ENCODE data around the gene NDST1.

NDST1 gene

GRCh38 chr5:150598821-150599273 is 90.9 kb downstream of the NDST1 start:
- peaks cover 19% of the 10 kb centered on the region for H3K4me1 Mint-ChIP-seq
- H3K4me3 Mint-ChIP-seq: no peak overlapping the region
- peaks cover 11% of the 10 kb centered on the region for H3K27me3 Mint-ChIP-seq
- H3K9me3 Mint-ChIP-seq: no peaks in the 10 kb centered on the region
- H3K27ac Mint-ChIP-seq: no peak overlapping the region
- no peak for ATAC-seq
- no peaks in the 10 kb centered on the region for H3K36me3 Mint-ChIP-seq

- peaks cover 19% of the 10 kb centered on the region for H3K4me1 Mint-ChIP-seq
- H3K27me3 Mint-ChIP-seq: peaks cover 8% of the 10 kb centered on the region
- no peaks in the 10 kb centered on the region for H3K9me3 Mint-ChIP-seq
- no peak overlapping the region for H3K4me3 Mint-ChIP-seq
- ATAC-seq: no peak
- H3K36me3 Mint-ChIP-seq: no peaks in the 10 kb centered on the region
- no peak overlapping the region for H3K27ac Mint-ChIP-seq
These were observed 91.3 kb downstream of the NDST1 start for GRCh38 chr5:150599281-150599680.

- no peak for ATAC-seq
- Mint-ChIP-seq H3K4me1 (peaks cover 19% of the 10 kb centered on the region), H3K9me3 (no peaks in the 10 kb centered on the region), H3K4me3 (no peak overlapping the region), H3K36me3 (no peaks in the 10 kb centered on the region), H3K27me3 (peaks cover under 1% of the 10 kb centered on the region), H3K27ac (no peak overlapping the region)
These were observed 92.1 kb downstream of the NDST1 start for GRCh38 chr5:150599917-150600511.

- ATAC-seq: peak; percentile 13
- no peaks in the 10 kb centered on the region for H3K36me3 Mint-ChIP-seq
- no peak overlapping the region for H3K4me3 Mint-ChIP-seq
- H3K27ac Mint-ChIP-seq: no peak overlapping the region
- no peaks in the 10 kb centered on the region for H3K27me3 Mint-ChIP-seq
- peaks cover 19% of the 10 kb centered on the region for H3K4me1 Mint-ChIP-seq
- H3K9me3 Mint-ChIP-seq: no peaks in the 10 kb centered on the region
These were observed 92.9 kb downstream of the NDST1 start for GRCh38 chr5:150600616-150601490.

GRCh38 chr5:150601491-150602345 is 93.8 kb downstream of the NDST1 start:
- no peak for ATAC-seq
- no peaks in the 10 kb centered on the region for H3K9me3 Mint-ChIP-seq
- H3K27ac Mint-ChIP-seq: no peak overlapping the region
- H3K4me1 Mint-ChIP-seq: peaks cover 11% of the 10 kb centered on the region
- no peak overlapping the region for H3K4me3 Mint-ChIP-seq
- no peaks in the 10 kb centered on the region for H3K27me3 Mint-ChIP-seq
- H3K36me3 Mint-ChIP-seq: no peaks in the 10 kb centered on the region

- ATAC-seq: no peak
- Mint-ChIP-seq H3K27ac (no peak overlapping the region), H3K9me3 (no peaks in the 10 kb centered on the region), H3K27me3 (no peaks in the 10 kb centered on the region), H3K4me3 (no peak overlapping the region), H3K36me3 (no peaks in the 10 kb centered on the region), H3K4me1 (peaks cover 2% of the 10 kb centered on the region)
These were observed 95.1 kb downstream of the NDST1 start for GRCh38 chr5:150603052-150603451.

- Mint-ChIP-seq H3K36me3 (no peaks in the 10 kb centered on the region), H3K4me3 (no peak overlapping the region), H3K9me3 (no peaks in the 10 kb centered on the region), H3K27me3 (no peaks in the 10 kb centered on the region), H3K4me1 (no peaks in the 10 kb centered on the region), H3K27ac (no peak overlapping the region)
- ATAC-seq: no peak
These were observed 95.6 kb downstream of the NDST1 start for GRCh38 chr5:150603491-150603890.

- Mint-ChIP-seq H3K4me1 (no peaks in the 10 kb centered on the region), H3K9me3 (no peaks in the 10 kb centered on the region), H3K36me3 (no peaks in the 10 kb centered on the region), H3K27ac (no peak overlapping the region), H3K27me3 (no peaks in the 10 kb centered on the region), H3K4me3 (no peak overlapping the region)
- ATAC-seq: no peak
These were observed 96.1 kb downstream of the NDST1 start for GRCh38 chr5:150604010-150604409.

GRCh38 chr5:150604894-150605440 is 97.0 kb downstream of the NDST1 start:
- H3K4me1 Mint-ChIP-seq: no peaks in the 10 kb centered on the region
- no peak for ATAC-seq

GRCh38 chr5:150605546-150605945 is 97.6 kb downstream of the NDST1 start:
- Mint-ChIP-seq H3K4me3 (no peak overlapping the region), H3K4me1 (no peaks in the 10 kb centered on the region), H3K27me3 (no peaks in the 10 kb centered on the region), H3K36me3 (no peaks in the 10 kb centered on the region), H3K9me3 (no peaks in the 10 kb centered on the region), H3K27ac (no peak overlapping the region)
- ATAC-seq: no peak

More at GRCh38 chr5:150604894-150605440, 97.0 kb downstream of the NDST1 start:
- no peak overlapping the region for H3K27ac Mint-ChIP-seq
- no peaks in the 10 kb centered on the region for H3K9me3 Mint-ChIP-seq
- H3K36me3 Mint-ChIP-seq: no peaks in the 10 kb centered on the region
- no peaks in the 10 kb centered on the region for H3K27me3 Mint-ChIP-seq
- no peak overlapping the region for H3K4me3 Mint-ChIP-seq

- H3K36me3 Mint-ChIP-seq: no peaks in the 10 kb centered on the region
- ATAC-seq: no peak
These were observed 98.5 kb downstream of the NDST1 start for GRCh38 chr5:150606476-150606875.

GRCh38 chr5:150607105-150607504 is 99.2 kb downstream of the NDST1 start:
- no peak overlapping the region for H3K4me3 Mint-ChIP-seq
- H3K27ac Mint-ChIP-seq: no peak overlapping the region
- no peaks in the 10 kb centered on the region for H3K27me3 Mint-ChIP-seq
- no peaks in the 10 kb centered on the region for H3K9me3 Mint-ChIP-seq
- H3K4me1 Mint-ChIP-seq: no peaks in the 10 kb centered on the region
- no peak for ATAC-seq
- H3K36me3 Mint-ChIP-seq: no peaks in the 10 kb centered on the region

More at GRCh38 chr5:150606476-150606875, 98.5 kb downstream of the NDST1 start:
- Mint-ChIP-seq H3K27ac (no peak overlapping the region), H3K4me1 (no peaks in the 10 kb centered on the region), H3K4me3 (no peak overlapping the region), H3K27me3 (no peaks in the 10 kb centered on the region), H3K9me3 (no peaks in the 10 kb centered on the region)

Data from stimulated activated memory B cell treated with anti-CD40 and anti-IgM and Interleukin-4, amounts not matched to agents 10 μg/mL and 1 μg/mL and 100 μg/mL, for 72 hours (primary cell).